ENCODE data around the gene MPV17. TPM values are rescaled to one million over a fixed set of nuclear protein-coding genes. Genes with fewer than 3 reads are reported as not detected.
A peak's percentile ranks its signal among the peaks of the same experiment; 100 is the strongest.

The MPV17 gene
- total RNA-seq, 4 donors from 2014 or later: 92.9 to 151 (median 116) TPM

- intact Hi-C loops (cut with DNase I): no loop called here
- TF ChIP-seq CTCF (IDR thresholded peaks at IDR 0.05): no peak
- TF ChIP-seq POLR2A (IDR thresholded peaks at IDR 0.05): no peak
- Histone ChIP-seq H3K27ac (no peak overlapping the region), H3K4me1 (no peaks in the 10 kb centered on the region), H3K9me3 (no peaks in the 10 kb centered on the region), H3K36me3 (no peaks in the 10 kb centered on the region), H3K4me3 (replicated peaks in 1 of 3) (no peak overlapping the region), H3K27me3 (no peaks in the 10 kb centered on the region)
- 88 to 94% methylated on average over 7 to 8 of the region's 9 CpGs for WGBS, 2 donors
- no peak for DNase-seq
Observed at GRCh38 chr2:27314709-27315108, 8.2 kb downstream of the MPV17 start.

- 89 to 97% methylated on average over 8 of the region's 8 CpGs for WGBS, 2 donors
- no peak overlapping the region for H3K4me3 ChIP-seq (replicated peaks in 1 of 3)
- H3K9me3 ChIP-seq: no peaks in the 10 kb centered on the region
- H3K4me1 ChIP-seq: no peaks in the 10 kb centered on the region
- TF ChIP-seq CTCF (IDR thresholded peaks at IDR 0.05) (no peak), POLR2A (IDR thresholded peaks at IDR 0.05) (no peak)
- H3K27me3 ChIP-seq: no peaks in the 10 kb centered on the region
- no peak overlapping the region for H3K27ac ChIP-seq
- intact Hi-C loops (cut with DNase I): no loop called here
- no peak for DNase-seq
- no peaks in the 10 kb centered on the region for H3K36me3 ChIP-seq
Observed at GRCh38 chr2:27313882-27314645, 8.8 kb downstream of the MPV17 start.

GRCh38 chr2:27312152-27312551, 10.7 kb downstream of the MPV17 start:
- Histone ChIP-seq H3K27me3 (peaks cover 8% of the 10 kb centered on the region), H3K27ac (no peak overlapping the region), H3K4me3 (replicated peaks in 1 of 3) (no peak overlapping the region), H3K4me1 (peaks cover 6 to 16% of the 10 kb centered on the region in 2 donors), H3K9me3 (no peaks in the 10 kb centered on the region), H3K36me3 (no peaks in the 10 kb centered on the region)
- WGBS, 2 donors: 98 to 100% methylated on average over 3 of the region's 3 CpGs
- no peak for TF ChIP-seq CTCF (IDR thresholded peaks at IDR 0.05)
- TF ChIP-seq POLR2A (IDR thresholded peaks at IDR 0.05): no peak
- no peak for DNase-seq
- intact Hi-C loops (cut with DNase I): no loop called here

- H3K4me3 ChIP-seq (replicated peaks in 1 of 3): no peak overlapping the region
- WGBS, 2 donors: 90 to 97% methylated on average over 6 of the region's 6 CpGs
- no peaks in the 10 kb centered on the region for H3K36me3 ChIP-seq
- TF ChIP-seq CTCF (IDR thresholded peaks at IDR 0.05): no peak
- TF ChIP-seq POLR2A (IDR thresholded peaks at IDR 0.05): no peak
- peaks cover 18% of the 10 kb centered on the region for H3K27me3 ChIP-seq
- DNase-seq: no peak
- intact Hi-C loops (cut with DNase I): loop anchor here (10.0 kb wide), 1 partner anchor 215 kb away; no protein-coding TSS in a partner anchor
- no peaks in the 10 kb centered on the region for H3K9me3 ChIP-seq
- peaks cover 6 to 27% of the 10 kb centered on the region in 2 donors for H3K4me1 ChIP-seq
- no peak overlapping the region for H3K27ac ChIP-seq
Observed at GRCh38 chr2:27309651-27310050, 13.2 kb downstream of the MPV17 start.

- no peak for TF ChIP-seq POLR2A (IDR thresholded peaks at IDR 0.05)
- TF ChIP-seq CTCF (IDR thresholded peaks at IDR 0.05): no peak
- no peaks in the 10 kb centered on the region for H3K36me3 ChIP-seq
- no peaks in the 10 kb centered on the region for H3K9me3 ChIP-seq
- WGBS, 2 donors: 33 to 35% methylated on average over 7 to 14 of the region's 25 CpGs
- peaks cover 6 to 27% of the 10 kb centered on the region in 2 donors for H3K4me1 ChIP-seq
- H3K27me3 ChIP-seq: peaks cover 18% of the 10 kb centered on the region
- H3K27ac ChIP-seq: no peak within 1 kb of the TSS
- intact Hi-C loops (cut with DNase I): loop anchor here (10.0 kb wide), 1 partner anchor 214 kb away; no protein-coding TSS in a partner anchor
- peak; percentile 54 to 62 for DNase-seq
- H3K4me3 ChIP-seq (replicated peaks in 1 of 3): no peak within 1 kb of the TSS
Observed at GRCh38 chr2:27308359-27308881, 14.5 kb downstream of the MPV17 start, which contains the start of gene UCN. UCN (minus strand) TSS chr2:27308445; CDS start chr2:27307895, 550 bp downstream.
